Activated CD4-positive, alpha-beta memory T cell treated with anti-CD3 and anti-CD28 coated beads for 36 hours (primary cell): Measurements from ENCODE around the gene MARCHF5. TPM values are rescaled to one million over a fixed set of nuclear protein-coding genes. Genes with fewer than 3 reads are reported as not detected.
A peak's percentile ranks its signal among the peaks of the same experiment; 100 is the strongest.

Source experiments
- CTCF ChIA-PET: fragments of 350-600 bp; sonication (Branson Sonifier 250); formaldehyde crosslinking; loops from one replicate; lab custom pipeline; 2021; ENCODE audit warnings: antibody characterized with exemption, inconsistent platforms; lab: Charles Lee
- POLR2A ChIA-PET: fragments of 350-600 bp; sonication (Branson Sonifier 250); formaldehyde crosslinking; loops from one replicate; lab custom pipeline; 2021; ENCODE audit warnings: antibody characterized with exemption; lab: Charles Lee
- DNase-seq: peaks from one replicate; pipeline ENCODE4 v3.0.0-alpha.2; 2020
- H3K27ac Mint-ChIP-seq: one replicate; pipeline ENCODE4 v1.8.0; 2021; ENCODE audit warnings: mixed read lengths
- H3K27me3 Mint-ChIP-seq: one replicate; pipeline ENCODE4 v1.8.0; 2021; ENCODE audit warnings: mixed read lengths
- H3K36me3 Mint-ChIP-seq: one replicate; pipeline ENCODE4 v1.8.0; 2021; ENCODE audit warnings: mixed read lengths
- H3K4me1 Mint-ChIP-seq: one replicate; pipeline ENCODE4 v1.8.0; 2021; ENCODE audit warnings: low read depth, mixed read lengths
- H3K4me3 Mint-ChIP-seq: one replicate; pipeline ENCODE4 v1.8.0; 2021; ENCODE audit warnings: mild to moderate bottlenecking, mixed read lengths
- H3K9me3 Mint-ChIP-seq: one replicate; pipeline ENCODE4 v1.8.0; 2021; ENCODE audit warnings: mixed read lengths
- intact Hi-C: fragments of 100-400 bp; cut with micrococcal nuclease; formaldehyde crosslinking; loops from one replicate; pipeline ENCODE4 v1.15.1; 2023
- total RNA-seq, 2 experiments: library from RNA; stranded (reverse); gene quantifications; one replicate each; pipeline ENCODE4 v1.2.3, GENCODE V29; 2021

The MARCHF5 gene
- total RNA-seq, 2 experiments from 2014 or later, result 27.4 to 29.1 TPM

DNA sequence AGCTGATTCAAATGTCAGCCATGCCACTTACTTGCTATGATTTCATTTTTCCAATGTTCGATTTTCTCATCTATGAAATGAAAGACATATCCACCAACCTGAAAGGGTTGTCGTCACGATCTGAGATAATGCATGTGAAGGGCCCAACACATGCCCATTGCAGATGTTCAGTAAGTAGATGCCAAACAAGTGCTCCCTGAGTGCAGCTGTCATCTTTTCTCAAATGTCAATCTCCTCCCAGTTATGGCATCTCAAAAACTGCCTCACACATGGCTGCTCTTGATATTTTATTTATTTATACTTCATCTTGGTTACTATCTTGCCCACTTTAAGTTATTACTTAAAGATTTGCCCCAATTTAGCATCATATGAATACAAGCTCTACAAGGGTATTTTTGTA, 16.9 kb upstream of the MARCHF5 start:
- Mint-ChIP-seq H3K27ac (no peak overlapping the region), H3K27me3 (no peaks in the 10 kb centered on the region), H3K4me1 (no peaks in the 10 kb centered on the region), H3K9me3 (no peaks in the 10 kb centered on the region), H3K4me3 (no peak overlapping the region), H3K36me3 (no peaks in the 10 kb centered on the region)
- CTCF ChIA-PET, result interaction anchor here (0.9 kb wide), 1 partner anchor 130 kb away, joined by 3 read pairs; no protein-coding TSS in a partner anchor
- intact Hi-C loops, result no loop called here
- POLR2A ChIA-PET, result no interaction called here
- DNase-seq, result no peak

DNA sequence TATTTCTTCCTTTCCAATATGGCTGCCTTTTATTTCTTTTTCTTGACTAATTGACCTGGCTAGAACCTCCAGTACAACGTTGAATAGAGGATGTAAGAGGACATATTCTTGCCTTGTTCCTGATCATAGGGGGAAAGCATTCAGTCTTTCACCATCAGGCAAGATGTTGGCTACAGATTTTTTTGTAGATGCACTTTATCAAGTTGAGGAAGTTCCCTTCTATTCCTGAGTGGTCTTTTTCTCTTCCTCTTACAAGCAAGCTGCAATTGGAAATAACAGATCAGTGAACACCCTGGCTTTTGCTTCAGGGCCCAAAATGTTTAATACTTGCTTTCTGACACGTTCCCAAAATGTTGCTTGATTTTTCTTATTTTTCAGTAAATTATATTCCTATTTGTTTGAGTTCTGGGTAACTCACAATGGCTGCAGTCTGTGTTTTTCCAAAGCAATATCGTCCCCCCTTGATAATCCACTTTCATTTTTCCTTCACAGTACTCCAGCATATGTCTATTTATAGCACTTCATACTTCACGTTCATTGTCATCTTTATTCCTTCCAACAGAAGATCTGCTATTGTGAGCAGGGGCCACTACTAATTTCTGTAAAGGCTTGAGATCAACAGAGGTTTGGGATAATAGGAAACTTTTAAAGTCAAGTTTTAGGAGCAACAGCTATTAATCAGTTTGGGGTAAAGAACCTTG, 11.8 kb upstream of the MARCHF5 start:
- Mint-ChIP-seq H3K9me3 (no peaks in the 10 kb centered on the region), H3K27me3 (no peaks in the 10 kb centered on the region), H3K36me3 (no peaks in the 10 kb centered on the region), H3K4me3 (no peak overlapping the region), H3K27ac (no peak overlapping the region), H3K4me1 (peaks cover 3% of the 10 kb centered on the region)
- intact Hi-C loops, result no loop called here
- ChIA-PET POLR2A (no interaction called here), CTCF (no interaction called here)
- no peak for DNase-seq

DNA sequence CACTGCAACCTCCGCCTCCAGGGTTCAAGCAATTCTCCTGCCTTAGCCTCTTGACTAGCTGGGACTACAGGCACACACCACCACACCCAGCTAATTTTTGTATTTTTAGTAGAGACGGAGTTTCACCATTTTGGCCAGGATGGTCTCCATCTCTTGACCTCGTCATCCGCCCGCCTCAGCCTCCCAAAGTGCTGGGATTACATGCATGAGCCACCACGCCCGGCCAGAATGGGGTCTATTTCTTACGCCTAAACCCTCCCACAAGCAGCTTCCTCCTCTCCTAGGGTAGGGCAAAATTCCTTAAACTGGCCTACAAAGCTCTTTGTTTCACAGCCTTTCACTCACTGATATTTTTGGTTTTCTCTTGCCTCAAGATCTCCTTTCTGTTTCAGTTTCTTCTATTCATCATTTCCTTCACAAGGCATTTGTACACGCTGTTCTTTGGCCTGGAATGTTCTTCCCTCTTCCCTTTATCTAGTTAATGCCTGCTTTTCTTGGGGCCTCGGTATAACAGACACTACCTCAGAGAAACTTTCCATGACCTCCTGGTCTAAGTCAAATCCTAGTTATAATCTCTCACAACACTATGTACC, 6.8 kb upstream of the MARCHF5 start:
- no peak for DNase-seq
- intact Hi-C loops, result no loop called here
- ChIA-PET CTCF (interaction anchor here (1.0 kb wide), 1 partner anchor 9 kb away, joined by 3 read pairs; no protein-coding TSS in a partner anchor), POLR2A (no interaction called here)
- Mint-ChIP-seq H3K27ac (no peak overlapping the region), H3K4me1 (peaks cover 7% of the 10 kb centered on the region), H3K27me3 (no peaks in the 10 kb centered on the region), H3K9me3 (no peaks in the 10 kb centered on the region), H3K36me3 (no peaks in the 10 kb centered on the region), H3K4me3 (no peak overlapping the region)

DNA sequence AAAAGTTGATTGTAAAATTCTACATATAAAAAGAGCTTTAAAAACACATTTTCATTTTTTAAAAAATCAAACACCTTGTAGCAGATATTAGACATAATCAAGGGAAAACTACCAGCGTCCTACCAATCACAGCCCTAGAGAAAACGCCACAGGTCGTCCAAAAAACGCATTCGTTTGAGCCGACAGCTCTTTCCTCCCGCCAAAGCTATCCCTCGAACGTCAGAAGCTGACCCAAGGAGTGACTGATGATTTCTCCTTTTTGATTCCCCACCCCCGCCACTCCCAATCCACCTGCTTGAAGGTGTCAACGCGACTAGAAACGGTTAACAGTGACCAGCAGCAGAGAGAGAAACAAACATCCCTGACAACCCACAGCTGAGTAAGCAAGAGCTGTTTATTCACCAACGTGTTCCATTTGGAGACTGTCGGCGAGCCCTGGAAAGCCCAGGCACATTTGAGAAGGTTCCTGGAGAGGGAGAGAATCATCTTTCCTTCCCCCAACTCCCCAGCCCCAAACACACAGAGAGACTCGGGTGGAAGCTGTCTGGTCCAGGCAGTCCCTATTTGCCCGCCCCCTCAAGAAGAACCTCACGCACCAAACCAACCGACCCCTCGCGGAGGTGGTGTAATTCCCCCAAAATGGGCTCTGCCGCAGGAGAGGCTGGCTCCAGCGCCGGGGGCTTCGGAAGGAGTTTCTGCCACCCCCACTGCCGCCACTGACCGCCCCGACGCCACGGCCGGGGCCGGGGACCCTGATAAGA, 711 bp upstream of the MARCHF5 start:
- H3K27me3 Mint-ChIP-seq, result no peaks in the 10 kb centered on the region
- peak; percentile 47 for DNase-seq
- H3K36me3 Mint-ChIP-seq, result peaks cover 11% of the 10 kb centered on the region
- H3K4me3 Mint-ChIP-seq, result peak overlapping the region; percentile 83
- no peaks in the 10 kb centered on the region for H3K9me3 Mint-ChIP-seq
- ChIA-PET POLR2A (interaction anchor here (0.5 to 0.9 kb wide), 3 partner anchors 9 to 283 kb away, joined by 3 read pairs; no protein-coding TSS in a partner anchor), CTCF (interaction anchor here (0.6 to 3.9 kb wide), 22 partner anchors 9 to 368 kb away, joined by 3 to 30 read pairs (median 4); partner anchors contain the start of gene IDE)
- peaks cover 21% of the 10 kb centered on the region for H3K4me1 Mint-ChIP-seq
- intact Hi-C loops, result loop anchor here (2.0 to 5.0 kb wide), 5 partner anchors 79 to 1078 kb away; partner anchors contain the start of gene HECTD2
- peak overlapping the region; percentile 39 for H3K27ac Mint-ChIP-seq

DNA sequence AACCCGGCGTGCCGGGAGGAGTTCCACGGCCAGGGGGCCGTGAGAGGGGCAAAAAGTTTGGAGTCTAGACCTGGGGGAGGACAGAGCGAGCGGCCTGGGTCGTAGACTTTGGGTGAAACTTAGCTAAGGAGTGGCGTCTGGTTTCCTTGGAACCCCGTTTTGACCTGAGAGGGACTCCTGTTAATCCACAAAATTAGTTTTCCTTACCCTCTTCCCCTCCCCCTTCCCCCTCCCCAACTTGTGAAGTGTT, 574 bp downstream of the MARCHF5 start:
- Mint-ChIP-seq H3K4me3 (peak overlapping the region; percentile 83), H3K9me3 (no peaks in the 10 kb centered on the region), H3K36me3 (peaks cover 14% of the 10 kb centered on the region), H3K4me1 (peaks cover 25% of the 10 kb centered on the region), H3K27me3 (no peaks in the 10 kb centered on the region), H3K27ac (peak overlapping the region; percentile 79)
- no peak for DNase-seq
- intact Hi-C loops, result loop anchor here (1.0 to 5.0 kb wide), 10 partner anchors 51 to 1079 kb away; partner anchors contain the start of genes BTAF1 and HECTD2
- CTCF ChIA-PET, result interaction anchor here (0.8 to 3.9 kb wide), 14 partner anchors 8 to 368 kb away, joined by 3 to 30 read pairs (median 4); partner anchors contain the start of gene BTAF1
- POLR2A ChIA-PET, result interaction anchor here (1.0 to 1.5 kb wide), 3 partner anchors 8 to 190 kb away, joined by 3 to 6 read pairs (median 4); no protein-coding TSS in a partner anchor

DNA sequence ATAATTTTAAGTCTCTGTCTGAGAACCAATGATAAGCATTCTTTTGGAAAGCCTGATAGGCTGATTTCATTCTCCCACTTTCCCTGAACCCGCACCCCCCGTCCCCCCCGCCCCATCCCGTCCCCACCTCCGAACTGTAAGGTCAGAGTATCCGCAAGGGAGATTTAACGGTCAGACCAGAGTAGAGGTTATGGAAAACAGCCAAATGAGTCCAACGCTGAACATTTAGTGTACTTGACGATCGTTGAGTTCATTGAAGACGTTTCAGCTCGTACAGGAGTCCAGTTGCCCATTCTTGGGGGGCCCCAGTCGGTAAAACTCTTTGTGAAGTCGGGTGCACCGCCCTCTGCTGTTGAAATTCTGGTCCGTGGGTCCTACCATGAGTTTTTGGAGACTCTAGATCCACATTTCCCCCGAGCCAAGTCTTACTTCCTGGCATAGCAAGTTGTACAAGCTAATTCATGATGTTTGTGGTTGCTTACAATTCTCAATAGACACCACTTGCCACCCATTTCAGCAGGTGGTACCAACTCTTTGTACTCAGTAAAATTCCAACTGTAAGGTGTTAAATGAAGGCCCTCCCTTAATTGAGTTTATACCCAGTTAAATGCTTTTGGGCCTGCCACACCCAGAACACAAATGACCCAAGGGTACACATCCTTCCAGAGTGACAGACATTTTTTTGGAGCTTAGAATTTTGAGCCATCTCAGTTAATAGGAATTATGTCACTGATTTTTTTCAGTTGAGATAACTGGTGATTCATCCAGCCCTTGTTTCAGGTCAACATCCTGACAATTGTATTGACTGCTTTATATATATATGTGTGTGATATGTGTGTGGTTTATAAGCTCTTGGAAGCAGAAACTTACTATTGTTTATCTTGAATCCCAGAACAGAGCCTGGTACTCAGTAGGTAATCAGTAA, 1.2 kb downstream of the MARCHF5 start:
- ChIA-PET POLR2A (interaction anchor here (0.6 to 1.5 kb wide), 7 partner anchors 7 to 347 kb away, joined by 3 to 6 read pairs (median 4); partner anchors contain the start of gene IDE), CTCF (interaction anchor here (0.5 to 3.9 kb wide), 15 partner anchors 8 to 379 kb away, joined by 3 to 30 read pairs (median 3); partner anchors contain the start of gene BTAF1)
- H3K27me3 Mint-ChIP-seq, result no peaks in the 10 kb centered on the region
- H3K27ac Mint-ChIP-seq, result peak overlapping the region; percentile 79
- peak overlapping the region; percentile 83 for H3K4me3 Mint-ChIP-seq
- peak; percentile 68 for DNase-seq
- H3K36me3 Mint-ChIP-seq, result peaks cover 14% of the 10 kb centered on the region
- intact Hi-C loops, result loop anchor here (1.0 to 5.0 kb wide), 12 partner anchors 11 to 1080 kb away; partner anchors contain the start of genes BTAF1 and HECTD2
- peaks cover 27% of the 10 kb centered on the region for H3K4me1 Mint-ChIP-seq
- no peaks in the 10 kb centered on the region for H3K9me3 Mint-ChIP-seq

DNA sequence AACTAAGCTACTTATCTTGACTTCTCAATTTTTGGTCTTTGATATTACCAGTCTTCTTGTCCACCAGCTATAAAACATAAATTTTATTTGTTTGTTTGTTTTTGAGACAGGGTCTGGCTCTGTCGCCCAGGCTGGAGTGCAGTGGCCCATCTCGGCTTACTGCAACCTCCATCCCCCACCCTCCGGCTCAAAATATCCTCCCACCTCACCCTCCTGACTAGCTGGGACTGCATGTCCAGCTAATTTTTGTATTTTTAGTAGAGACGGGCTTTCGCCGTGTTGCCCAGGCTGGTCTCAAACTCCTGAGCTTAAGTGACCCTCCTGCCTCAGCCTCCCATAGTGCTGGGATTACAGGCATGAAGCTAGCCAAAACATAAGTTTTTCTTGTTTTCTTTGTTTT, 7.5 kb downstream of the MARCHF5 start:
- intact Hi-C loops, result no loop called here
- peaks cover 34% of the 10 kb centered on the region for H3K4me1 Mint-ChIP-seq
- H3K36me3 Mint-ChIP-seq, result peaks cover 18% of the 10 kb centered on the region
- H3K9me3 Mint-ChIP-seq, result no peaks in the 10 kb centered on the region
- ChIA-PET CTCF (no interaction called here), POLR2A (no interaction called here)
- H3K27ac Mint-ChIP-seq, result no peak overlapping the region
- H3K27me3 Mint-ChIP-seq, result no peaks in the 10 kb centered on the region
- no peak overlapping the region for H3K4me3 Mint-ChIP-seq
- DNase-seq, result no peak

DNA sequence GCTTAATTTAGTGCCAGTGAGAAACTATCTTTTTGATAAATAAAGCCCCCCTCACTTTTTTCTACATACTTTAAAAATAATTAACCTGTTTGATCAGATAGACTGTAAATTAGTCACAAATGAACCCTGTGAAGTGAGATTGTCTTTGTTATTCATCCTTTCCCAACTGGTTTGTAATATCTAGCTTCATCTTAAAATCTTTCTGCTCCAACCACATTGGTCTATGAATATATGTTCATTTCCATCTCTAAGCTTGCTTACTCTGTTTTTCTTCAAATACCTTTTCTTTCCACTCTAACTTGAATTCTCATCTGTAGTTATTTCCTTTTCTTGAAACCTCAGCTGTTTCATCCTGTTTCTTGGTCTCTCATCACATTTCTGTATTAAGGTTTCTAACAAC, 12.1 kb downstream of the MARCHF5 start:
- peak overlapping the region; percentile 25 for H3K27ac Mint-ChIP-seq
- DNase-seq, result no peak
- H3K4me1 Mint-ChIP-seq, result peaks cover 24% of the 10 kb centered on the region
- intact Hi-C loops, result loop anchor here (1.0 kb wide), 1 partner anchor 11 kb away; no protein-coding TSS in a partner anchor
- ChIA-PET POLR2A (interaction anchor here (0.6 kb wide), 2 partner anchors 12 to 506 kb away, joined by 3 to 4 read pairs; partner anchors contain the start of genes CPEB3 and MARCHF5), CTCF (interaction anchor here (0.6 to 3.5 kb wide), 4 partner anchors 10 to 97 kb away, joined by 3 to 12 read pairs (median 4); partner anchors contain the start of genes CPEB3 and MARCHF5)
- no peak overlapping the region for H3K4me3 Mint-ChIP-seq
- H3K27me3 Mint-ChIP-seq, result no peaks in the 10 kb centered on the region
- H3K9me3 Mint-ChIP-seq, result no peaks in the 10 kb centered on the region
- peaks cover 2% of the 10 kb centered on the region for H3K36me3 Mint-ChIP-seq

DNA sequence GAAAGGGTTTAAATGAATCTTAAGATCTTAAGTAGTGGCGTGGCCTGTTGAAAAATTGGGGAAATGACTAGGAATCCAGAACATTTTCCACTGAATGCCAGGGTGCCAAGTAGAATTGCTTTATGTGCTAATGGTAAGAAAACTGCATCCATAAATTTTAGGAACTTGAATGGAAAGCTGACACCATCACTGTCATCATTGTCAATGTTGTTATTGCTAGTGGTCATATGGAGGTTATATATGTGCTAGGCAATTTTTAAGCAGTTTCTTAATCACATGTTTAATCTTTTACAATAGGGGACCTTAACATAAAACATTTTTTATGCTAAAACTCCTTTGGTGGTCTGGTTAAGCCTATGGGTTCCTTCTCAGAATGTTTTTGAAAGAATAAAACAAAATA, 13.1 kb downstream of the MARCHF5 start:
- Mint-ChIP-seq H3K9me3 (no peaks in the 10 kb centered on the region), H3K4me1 (peaks cover 20% of the 10 kb centered on the region), H3K27me3 (no peaks in the 10 kb centered on the region), H3K36me3 (no peaks in the 10 kb centered on the region), H3K4me3 (no peak overlapping the region), H3K27ac (no peak overlapping the region)
- ChIA-PET POLR2A (interaction anchor here (0.7 kb wide), 1 partner anchor 13 kb away, joined by 3 read pairs; the partner anchor contains the start of genes CPEB3 and MARCHF5), CTCF (interaction anchor here (1.0 to 3.5 kb wide), 3 partner anchors 11 to 202 kb away, joined by 3 to 12 read pairs (median 3); partner anchors contain the start of genes CPEB3 and MARCHF5)
- intact Hi-C loops, result no loop called here
- no peak for DNase-seq

DNA sequence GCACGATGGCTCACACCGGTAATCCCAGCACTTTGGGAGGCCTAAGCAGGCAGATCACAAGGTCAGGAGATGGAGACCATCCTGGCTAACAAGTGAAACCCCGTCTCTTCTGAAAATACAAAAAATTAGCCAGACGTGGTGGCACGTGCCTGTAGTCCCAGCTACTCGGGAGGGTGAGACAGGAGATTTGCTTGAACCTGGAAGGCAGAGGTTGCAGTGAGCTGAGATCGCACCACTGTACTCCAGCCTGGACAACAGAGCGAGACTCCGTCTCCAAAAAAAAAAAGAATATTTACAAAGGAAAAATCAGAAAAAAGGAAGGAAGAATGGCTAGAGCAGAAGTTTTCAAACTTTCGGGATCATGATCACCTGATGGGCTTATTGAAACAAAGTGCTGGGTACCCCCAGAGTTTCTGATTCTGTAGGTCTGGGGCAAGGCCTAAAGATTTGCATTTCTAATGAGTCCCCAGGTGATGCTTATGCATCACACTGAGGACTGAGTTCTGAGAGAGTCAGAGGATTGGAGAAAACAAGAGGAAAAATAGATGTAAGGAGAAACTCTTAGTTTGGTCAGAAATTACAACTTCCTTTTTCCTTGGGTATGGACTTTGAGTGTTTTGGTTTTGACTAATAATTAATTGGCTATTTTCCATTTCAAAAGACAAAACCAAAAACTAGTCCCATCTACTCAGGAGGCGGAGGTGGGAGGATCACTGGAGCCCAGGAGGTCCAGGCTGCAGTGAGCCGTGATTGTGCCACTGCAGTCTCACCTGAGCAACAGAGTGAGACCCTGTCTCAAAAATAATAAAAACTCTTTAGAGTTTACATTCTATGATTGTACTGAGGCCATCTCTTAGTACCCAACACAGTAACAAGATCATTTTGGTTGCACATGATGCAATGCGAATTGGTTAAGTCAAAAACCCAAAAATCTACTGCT, 14.4 kb downstream of the MARCHF5 start:
- intact Hi-C loops, result no loop called here
- ChIA-PET POLR2A (interaction anchor here (2.0 kb wide), 1 partner anchor 13 kb away, joined by 5 read pairs; no protein-coding TSS in a partner anchor), CTCF (interaction anchor here (1.3 to 3.5 kb wide), 2 partner anchors 12 to 14 kb away, joined by 3 to 12 read pairs; partner anchors contain the start of genes CPEB3 and MARCHF5)
- peaks cover 20% of the 10 kb centered on the region for H3K4me1 Mint-ChIP-seq
- H3K9me3 Mint-ChIP-seq, result no peaks in the 10 kb centered on the region
- H3K4me3 Mint-ChIP-seq, result no peak overlapping the region
- H3K27ac Mint-ChIP-seq, result no peak overlapping the region
- H3K36me3 Mint-ChIP-seq, result no peaks in the 10 kb centered on the region
- DNase-seq, result no peak
- H3K27me3 Mint-ChIP-seq, result no peaks in the 10 kb centered on the region
